GM18951 (cell line): ENCODE data around the gene STT3B.
"Not testable (repeated sequence)": the region's sequence is repeated elsewhere in the genome, so short reads cannot be mapped to it uniquely, and the experiment has no call there.

ENCODE experiments used
- POLR2A ChIP-seq: IDR thresholded peaks from 4 replicates; pipeline ENCODE4 v1.6.1; 2011; ENCODE audit warnings: mild to moderate bottlenecking; ENCODE audit not compliant: insufficient read length, insufficient read depth; ENCODE audit errors: extremely low read depth
- in situ Hi-C: fragments of 300-500 bp; cut with MboI; formaldehyde crosslinking; loops from one replicate; pipeline ENCODE4 v1.12.0; 2022; ENCODE audit warnings: low sequenced_read_pairs, mixed read lengths, inconsistent platforms; ENCODE audit not compliant: unreplicated experiment

Gene STT3B

GRCh38 chr3:31505371-31506048, 27.2 kb upstream of the STT3B start:
- in situ Hi-C loops: no loop called here
- no peak for TF ChIP-seq POLR2A

DNA sequence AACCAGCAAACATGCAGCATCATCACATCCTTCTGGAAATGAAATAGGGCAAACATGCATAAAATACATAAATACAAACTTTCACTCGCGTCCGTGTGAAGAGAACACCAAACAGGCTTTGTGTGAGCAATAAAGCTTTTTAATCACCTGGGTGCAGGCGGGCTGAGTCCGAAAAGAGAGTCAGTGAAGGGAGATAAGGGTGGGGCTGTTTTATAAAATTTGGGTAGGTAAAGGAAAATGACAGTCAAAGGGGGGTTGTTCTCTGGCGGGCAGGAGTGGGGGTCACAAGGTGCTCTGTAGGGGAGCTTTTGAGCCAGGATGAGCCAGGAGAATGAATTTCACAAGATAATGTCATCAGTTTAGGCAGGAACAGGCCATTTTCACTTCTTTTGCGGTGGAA, 26.2 kb upstream of the STT3B start:
- in situ Hi-C loops: not testable (repeated sequence)

GRCh38 chr3:31508452-31509146, 24.1 kb upstream of the STT3B start:
- in situ Hi-C loops: no loop called here
- no peak for TF ChIP-seq POLR2A

DNA sequence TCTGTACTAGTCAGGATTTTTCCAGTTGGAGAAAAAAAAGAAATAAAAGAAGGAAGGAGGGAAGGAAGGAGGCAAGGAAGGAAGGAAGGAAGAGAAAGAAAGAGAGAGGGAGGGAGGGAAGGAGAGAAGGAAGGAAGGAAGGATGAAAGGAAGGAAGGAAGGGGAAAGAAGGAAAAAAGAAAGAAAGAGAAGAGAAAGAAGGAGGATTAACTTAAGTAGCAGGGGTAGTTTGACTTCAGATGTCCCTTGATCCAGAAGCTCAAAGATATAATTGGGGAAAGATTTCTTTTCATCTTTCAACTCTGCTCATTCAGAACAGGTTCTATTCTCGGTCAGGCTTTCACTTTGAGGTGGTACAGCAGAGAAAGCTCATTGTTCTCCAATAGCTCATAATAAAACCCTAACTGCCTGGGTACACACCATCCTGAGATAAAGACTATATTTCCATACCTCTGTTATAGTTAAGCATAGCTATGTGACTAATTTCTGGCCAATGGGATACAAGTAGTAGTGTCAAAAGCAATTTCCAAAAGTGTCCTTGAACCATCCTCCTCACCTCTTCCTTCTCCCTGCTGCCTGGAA, 23.5 kb upstream of the STT3B start:
- in situ Hi-C loops: no loop called here
- TF ChIP-seq POLR2A: no peak

DNA sequence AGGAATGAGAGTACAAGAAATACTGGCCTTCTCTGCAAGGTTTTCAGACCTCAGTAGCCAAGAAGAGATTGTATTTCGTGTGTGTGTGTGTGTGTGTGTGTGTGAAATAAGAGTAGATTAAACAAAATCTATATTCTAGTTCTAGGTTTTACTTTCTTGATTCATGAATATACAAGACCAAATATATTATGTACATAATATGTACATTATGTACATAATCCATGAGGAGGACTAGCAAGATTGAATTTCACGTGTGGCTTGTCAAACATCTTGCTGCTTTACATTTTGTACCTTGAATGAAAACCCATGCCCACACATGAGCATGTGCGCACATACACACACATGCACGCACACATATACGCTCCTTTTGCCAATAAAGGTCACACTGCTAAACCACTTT, 18.2 kb upstream of the STT3B start:
- no peak for TF ChIP-seq POLR2A
- in situ Hi-C loops: no loop called here

DNA sequence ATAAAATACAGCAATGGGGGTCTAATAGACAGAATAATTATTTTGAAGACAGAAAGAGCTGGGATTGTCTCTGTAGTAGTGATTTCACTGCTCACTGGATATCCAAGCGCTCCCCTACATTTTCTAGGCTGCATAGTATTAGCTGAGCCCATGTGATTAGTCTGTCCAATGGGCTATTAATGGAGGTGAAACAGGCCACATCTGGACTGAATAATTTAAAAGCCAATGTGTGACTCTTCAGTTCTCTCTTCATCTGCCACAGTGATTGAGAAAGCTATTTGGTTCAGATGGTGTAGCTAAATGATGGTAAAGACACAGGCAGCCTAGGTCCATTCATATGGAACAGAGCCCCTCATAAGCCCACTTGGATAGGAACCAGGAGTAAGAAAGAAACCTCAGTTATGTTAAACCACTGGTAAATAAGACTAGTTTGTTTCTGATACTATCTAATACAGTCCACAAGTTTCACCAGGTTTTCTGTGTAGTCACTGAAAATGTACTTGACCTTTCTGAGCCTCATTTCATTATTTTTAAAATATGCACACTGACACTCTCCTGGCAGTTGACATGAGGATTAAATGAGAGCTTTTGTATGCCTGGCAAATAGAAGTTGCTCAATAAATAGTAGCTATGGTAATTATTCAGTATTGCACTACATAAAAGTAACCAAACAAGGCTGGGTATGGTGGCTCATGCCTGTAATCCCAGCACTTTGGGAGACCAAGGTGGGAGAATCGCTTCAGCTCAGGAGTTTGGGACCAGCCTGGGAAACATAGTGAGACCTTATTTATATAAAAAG, 17.0 kb upstream of the STT3B start:
- in situ Hi-C loops: no loop called here
- TF ChIP-seq POLR2A: no peak

- no peak for TF ChIP-seq POLR2A
- in situ Hi-C loops: no loop called here
Observed at GRCh38 chr3:31516757-31517156, 16.0 kb upstream of the STT3B start.

GRCh38 chr3:31521468-31521867, 11.3 kb upstream of the STT3B start:
- TF ChIP-seq POLR2A: no peak
- in situ Hi-C loops: no loop called here

- in situ Hi-C loops: no loop called here
Observed at GRCh38 chr3:31522152-31522551, 10.6 kb upstream of the STT3B start.

GRCh38 chr3:31523543-31523942, 9.2 kb upstream of the STT3B start:
- no peak for TF ChIP-seq POLR2A
- in situ Hi-C loops: no loop called here

More at GRCh38 chr3:31522152-31522551, 10.6 kb upstream of the STT3B start:
- no peak for TF ChIP-seq POLR2A

- in situ Hi-C loops: no loop called here
- TF ChIP-seq POLR2A: no peak
Observed at GRCh38 chr3:31525532-31525931, 7.2 kb upstream of the STT3B start.

GRCh38 chr3:31529421-31529820, 3.3 kb upstream of the STT3B start:
- in situ Hi-C loops: no loop called here
- no peak for TF ChIP-seq POLR2A
